SK-N-SH (cell line): ENCODE measurements around the gene TTC38. TPM values are rescaled to one million over a fixed set of nuclear protein-coding genes. Genes with fewer than 3 reads are reported as not detected.

Experiments
- CTCF ChIA-PET: fragments of 300-600, 350-600 bp; formaldehyde crosslinking; extraction: SDS; loops from one replicate; lab custom pipeline; 2021; lab: Yijun Ruan, JAX
- POLR2A ChIA-PET: fragments of 350-600 bp; sonication (Branson Sonifier 250); formaldehyde crosslinking; extraction: SDS; loops from one replicate; lab custom pipeline; 2020; ENCODE audit warnings: antibody characterized with exemption, inconsistent platforms; lab: Yijun Ruan, JAX
- DNase-seq: peaks from one replicate; pipeline ENCODE4 v3.0.0; 2012
- H2AFZ ChIP-seq: fragments of 200-600 bp; sonication (generic); 2 replicates; pipeline ENCODE4 v1.8.1; 2016; ENCODE audit warnings: antibody characterized with exemption, mild to moderate bottlenecking, low read depth
- H3F3A ChIP-seq: fragments of 200-600 bp; sonication (generic); replicated peaks from 2 replicates; pipeline ENCODE3; 2016; ENCODE audit warnings: antibody characterized with exemption, mild to moderate bottlenecking; ENCODE audit not compliant: insufficient read depth
- H3K27ac ChIP-seq, 2 experiments: fragments of 200-500 bp in 1 of 2; fragments of 200-600 bp in 1 of 2; sonication (Bioruptor generic) in 1 of 2; sonication (generic), shearing (Covaris generic) in 1 of 2; 2 replicates each; pipeline versions ENCODE4 v1.5.1 to v1.6.1; 2014 to 2016; ENCODE audit warnings: low read depth in 2 of 2, inconsistent platforms in 1 of 2, low read length in 1 of 2, mild to moderate bottlenecking in 1 of 2, mixed read lengths in 1 of 2
- H3K27me3 ChIP-seq: fragments of 200-600 bp; sonication (generic), shearing (Covaris generic); 2 replicates; pipeline ENCODE4 v1.6.1; 2016; ENCODE audit warnings: mixed run types; ENCODE audit not compliant: insufficient read depth
- H3K36me3 ChIP-seq, 2 experiments: fragments of 200-500 bp in 1 of 2; fragments of 200-600 bp in 1 of 2; sonication (Bioruptor generic) in 1 of 2; sonication (generic) in 1 of 2; replicated peaks in 1 of 2; 2 replicates each; pipeline versions ENCODE3 to v1.5.1; 2014 to 2016; ENCODE audit warnings: low read length in 1 of 2, mild to moderate bottlenecking in 1 of 2; ENCODE audit not compliant: insufficient read depth in 2 of 2, control insufficient read depth in 1 of 2
- H3K4me1 ChIP-seq, 2 experiments: fragments of 200-500 bp in 1 of 2; fragments of 200-600 bp in 1 of 2; sonication (Bioruptor generic) in 1 of 2; sonication (generic), shearing (Covaris generic) in 1 of 2; 2 replicates each; pipeline versions ENCODE4 v1.5.1 to v1.6.1; 2014 to 2016; ENCODE audit warnings: low read depth in 1 of 2, low read length in 1 of 2, mixed run types in 1 of 2; ENCODE audit not compliant: insufficient read depth in 2 of 2, control insufficient read depth in 1 of 2
- H3K4me2 ChIP-seq: fragments of 200-600 bp; sonication (generic), shearing (Covaris generic); 2 replicates; pipeline ENCODE4 v1.6.1; 2017; ENCODE audit warnings: mixed run types
- H3K4me3 ChIP-seq, 2 experiments: fragments of 200-500 bp in 1 of 2; fragments of 200-600 bp in 1 of 2; sonication (Bioruptor generic) in 1 of 2; sonication (generic), shearing (Covaris generic) in 1 of 2; 2 replicates each; pipeline versions ENCODE4 v1.5.1 to v1.8.1; 2014 to 2016; ENCODE audit warnings: low read depth in 2 of 2, inconsistent platforms in 1 of 2, low read length in 1 of 2, mild to moderate bottlenecking in 1 of 2, mixed read lengths in 1 of 2, moderate library complexity in 1 of 2
- H3K79me2 ChIP-seq: fragments of 200-600 bp; sonication (generic); 2 replicates; pipeline ENCODE4 v1.8.1; 2017; ENCODE audit warnings: mild to moderate bottlenecking; ENCODE audit not compliant: insufficient read depth
- H3K9ac ChIP-seq: fragments of 200-600 bp; sonication (generic); 2 replicates; pipeline ENCODE4 v1.6.1; 2017; ENCODE audit warnings: mixed run types
- H3K9me2 ChIP-seq: fragments of 200-600 bp; sonication (generic); 2 replicates; pipeline ENCODE4 v1.6.1; 2017; ENCODE audit warnings: mixed run types
- H3K9me3 ChIP-seq: fragments of 200-600 bp; sonication (generic); 2 replicates; pipeline ENCODE4 v1.6.1; 2017; ENCODE audit warnings: mixed run types, mild to moderate bottlenecking, moderate library complexity
- H4K20me1 ChIP-seq: fragments of 200-600 bp; sonication (generic); 2 replicates; pipeline ENCODE4 v1.6.1; 2017; ENCODE audit warnings: mild to moderate bottlenecking, mixed run types; ENCODE audit not compliant: insufficient read depth
- CHD2 ChIP-seq: fragments of 150-350 bp; IDR thresholded peaks from 2 replicates; pipeline ENCODE4 v1.6.1; 2018; ENCODE audit warnings: low read length; ENCODE audit not compliant: partially characterized antibody
- ELF1 ChIP-seq: IDR thresholded peaks from 2 replicates; pipeline ENCODE4 v1.4.0; 2012
- FOSL2 ChIP-seq: IDR thresholded peaks from 2 replicates; pipeline ENCODE4 v1.4.0; 2012; ENCODE audit warnings: low read depth, mild to moderate bottlenecking, moderate library complexity, borderline replicate concordance
- FOXJ3 ChIP-seq: sonication (generic); formaldehyde crosslinking; IDR thresholded peaks from 2 replicates; pipeline ENCODE4 v1.5.1; 2020; ENCODE audit warnings: mild to moderate bottlenecking, missing genetic modification reagents
- FOXM1 ChIP-seq: IDR thresholded peaks from 2 replicates; pipeline ENCODE4 v1.4.0; 2012; ENCODE audit warnings: low read depth, mild to moderate bottlenecking
- GATA2 ChIP-seq: sonication (generic); formaldehyde crosslinking; IDR thresholded peaks from 2 replicates; pipeline ENCODE4 v1.5.0; 2020; ENCODE audit warnings: mild to moderate bottlenecking, missing genetic modification reagents
- MEF2A ChIP-seq: IDR thresholded peaks from 2 replicates; pipeline ENCODE4 v1.4.0; 2012; ENCODE audit warnings: low read depth, borderline replicate concordance
- MXI1 ChIP-seq: IDR thresholded peaks from 2 replicates; pipeline ENCODE4 v1.6.1; 2012; ENCODE audit warnings: mild to moderate bottlenecking, low read depth, low read length, improper control_type of control experiment
- NFIC ChIP-seq: IDR thresholded peaks from 2 replicates; pipeline ENCODE4 v1.4.0; 2012; ENCODE audit warnings: borderline replicate concordance
- RXRA ChIP-seq: IDR thresholded peaks from 2 replicates; pipeline ENCODE4 v1.4.0; 2012; ENCODE audit warnings: low read depth, mild to moderate bottlenecking, borderline replicate concordance
- TAF1 ChIP-seq: IDR thresholded peaks from 2 replicates; pipeline ENCODE4 v1.6.1; 2012; ENCODE audit warnings: low read depth, mild to moderate bottlenecking, low read length, moderate library complexity, borderline replicate concordance
- TCF12 ChIP-seq: IDR thresholded peaks from 2 replicates; pipeline ENCODE4 v1.4.0; 2012
- TEAD4 ChIP-seq: IDR thresholded peaks from 2 replicates; pipeline ENCODE4 v1.4.0; 2012; ENCODE audit warnings: mild to moderate bottlenecking, borderline replicate concordance; ENCODE audit not compliant: insufficient read depth
- WGBS: methylation state at CpG from one replicate; pipeline ENCODE4 v1.1.6; 2017; ENCODE audit warnings: low lambda C conversion rate; 5-methylcytosine and 5-hydroxymethylcytosine counted together
- polyA plus RNA-seq, 3 experiments: library from polyadenylated mRNA; depleted of rRNA; stranded (reverse); fragments of >200 nt; gene quantifications; 2 replicates each; pipeline ENCODE4 v1.2.3, GENCODE V29; 2012
- TF ChIP-seq, protein P1 (sequence below): IDR thresholded peaks from 2 replicates; pipeline ENCODE4 v1.4.0; 2012; ENCODE audit warnings: low read depth, borderline replicate concordance
- TF ChIP-seq, protein P2 (sequence below): IDR thresholded peaks from 2 replicates; pipeline ENCODE4 v1.4.0; 2012; ENCODE audit warnings: low read depth, borderline replicate concordance
- TF ChIP-seq, protein P3 (sequence below): IDR thresholded peaks from 2 replicates; pipeline ENCODE4 v1.4.0; 2012; ENCODE audit warnings: low read depth
- TF ChIP-seq, protein P4 (sequence below): IDR thresholded peaks from 2 replicates; pipeline ENCODE4; 2012

The TTC38 gene
- polyA plus RNA-seq, 1 of the 3 experiments (the other 2 are of a cell fraction), result 24.0 TPM

DNA sequence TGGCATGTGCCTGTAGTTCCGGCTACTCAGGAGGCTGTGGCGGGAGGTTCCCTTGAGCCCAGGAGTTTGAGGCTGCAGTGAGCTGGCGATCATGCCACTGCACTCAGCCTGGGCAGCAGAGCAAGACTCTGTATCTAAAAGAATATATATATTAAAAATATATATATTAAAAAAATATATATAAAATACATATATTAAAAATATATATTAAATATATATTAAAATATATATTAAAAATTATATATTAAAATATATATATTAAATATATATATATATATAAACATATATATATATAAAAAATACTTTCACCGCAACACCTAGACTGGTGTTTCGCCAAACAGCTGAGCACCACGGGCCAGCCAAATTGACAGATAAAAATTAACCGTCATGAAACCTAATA is 8.8 kb downstream of the TTC38 start:
- H4K20me1 ChIP-seq, result no peaks in the 10 kb centered on the region
- H3K4me3 ChIP-seq, result no peak overlapping the region
- no peaks in the 10 kb centered on the region for H3K27me3 ChIP-seq
- ChIA-PET CTCF (interaction anchor here (0.8 kb wide), 1 partner anchor 8 kb away, joined by 3 read pairs; no protein-coding TSS in a partner anchor), POLR2A (no interaction called here)
- H3K9ac ChIP-seq, result no peak overlapping the region
- peaks cover 3% of the 10 kb centered on the region for H3F3A ChIP-seq
- H3K4me1 ChIP-seq, result no peaks in the 10 kb centered on the region
- no peak overlapping the region for H3K4me2 ChIP-seq
- H3K79me2 ChIP-seq, result 0 out of 2 replicates have a peak, but pooled peaks cover under 1% of the 10 kb centered on the region
- H3K36me3 ChIP-seq, result peaks cover 27 to 75% of the 10 kb centered on the region in 2 experiments
- TF ChIP-seq CHD2 (no peak), FOXJ3 (CRISPR knock-in tag) (no peak), MXI1 (no peak), GATA2 (CRISPR knock-in tag) (no peak), FOXM1 (no peak), FOSL2 (no peak)
- TF ChIP-seq, protein P1, sequence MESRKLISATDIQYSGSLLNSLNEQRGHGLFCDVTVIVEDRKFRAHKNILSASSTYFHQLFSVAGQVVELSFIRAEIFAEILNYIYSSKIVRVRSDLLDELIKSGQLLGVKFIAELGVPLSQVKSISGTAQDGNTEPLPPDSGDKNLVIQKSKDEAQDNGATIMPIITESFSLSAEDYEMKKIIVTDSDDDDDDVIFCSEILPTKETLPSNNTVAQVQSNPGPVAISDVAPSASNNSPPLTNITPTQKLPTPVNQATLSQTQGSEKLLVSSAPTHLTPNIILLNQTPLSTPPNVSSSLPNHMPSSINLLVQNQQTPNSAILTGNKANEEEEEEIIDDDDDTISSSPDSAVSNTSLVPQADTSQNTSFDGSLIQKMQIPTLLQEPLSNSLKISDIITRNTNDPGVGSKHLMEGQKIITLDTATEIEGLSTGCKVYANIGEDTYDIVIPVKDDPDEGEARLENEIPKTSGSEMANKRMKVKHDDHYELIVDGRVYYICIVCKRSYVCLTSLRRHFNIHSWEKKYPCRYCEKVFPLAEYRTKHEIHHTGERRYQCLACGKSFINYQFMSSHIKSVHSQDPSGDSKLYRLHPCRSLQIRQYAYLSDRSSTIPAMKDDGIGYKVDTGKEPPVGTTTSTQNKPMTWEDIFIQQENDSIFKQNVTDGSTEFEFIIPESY, result no peak
- H3K9me2 ChIP-seq, result no peaks in the 10 kb centered on the region
- no peak for DNase-seq
- no peaks in the 10 kb centered on the region for H3K9me3 ChIP-seq
- no peak overlapping the region for H3K27ac ChIP-seq
- over 99% methylated on average over 7 of the region's 7 CpGs for WGBS
- no peak overlapping the region for H2AFZ ChIP-seq

DNA sequence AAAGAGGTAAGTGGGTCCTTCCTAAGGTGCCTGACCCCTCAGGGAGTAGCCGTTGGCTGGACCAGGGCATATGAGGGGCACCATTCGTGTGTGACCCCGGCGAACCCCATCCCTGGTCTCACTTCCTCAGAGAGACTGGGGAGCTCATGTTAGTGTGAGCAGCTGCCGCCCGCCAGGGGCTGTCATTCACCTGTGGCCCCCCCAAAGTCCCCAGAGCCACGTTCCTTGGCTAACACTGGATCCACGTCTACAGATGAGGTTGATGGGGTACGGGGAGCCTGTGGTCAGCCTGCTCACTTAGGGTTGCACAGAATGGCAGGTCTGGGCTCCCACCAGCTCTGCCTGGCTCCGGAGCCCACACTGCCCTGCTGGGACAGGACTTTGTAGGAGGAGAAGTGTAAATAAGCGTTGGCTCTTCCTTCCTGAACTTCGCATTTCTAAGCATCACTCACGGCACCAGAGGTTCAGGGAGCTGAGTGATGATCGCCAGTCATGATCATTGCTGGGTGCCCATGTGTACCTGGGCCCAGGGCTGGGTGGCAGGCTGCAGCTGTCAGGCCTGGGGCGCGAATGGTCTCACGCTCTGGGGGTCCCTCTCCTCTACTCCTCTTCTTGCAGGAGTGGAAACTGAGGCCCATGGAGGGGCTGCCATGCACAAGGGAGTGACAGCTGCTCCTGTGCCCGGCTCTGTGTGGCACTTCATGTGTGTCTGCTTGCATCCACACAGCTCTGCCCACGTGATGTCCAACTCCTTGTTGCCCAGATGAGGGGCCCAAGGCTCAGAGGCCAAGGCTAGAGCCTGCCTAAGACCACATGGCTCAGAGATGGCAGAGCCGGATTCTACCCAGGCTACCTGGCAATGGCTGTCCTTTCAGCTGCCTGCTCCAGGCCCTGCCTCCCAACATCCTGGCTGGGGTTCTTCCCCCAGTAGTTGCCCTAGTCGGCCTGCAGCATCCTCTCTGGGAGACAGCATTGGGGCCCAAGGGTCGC is 11.1 kb downstream of the TTC38 start:
- WGBS, result 91% methylated on average over 8 of the region's 22 CpGs
- H3K9ac ChIP-seq, result no peak overlapping the region
- no peak overlapping the region for H2AFZ ChIP-seq
- H3K4me1 ChIP-seq, result no peaks in the 10 kb centered on the region
- H3F3A ChIP-seq, result peaks cover 3% of the 10 kb centered on the region
- ChIA-PET POLR2A (no interaction called here), CTCF (interaction anchor here (0.7 to 1.0 kb wide), 3 partner anchors 29 to 226 kb away, joined by 3 read pairs; partner anchors contain the start of gene CDPF1)
- no peaks in the 10 kb centered on the region for H3K27me3 ChIP-seq
- no peaks in the 10 kb centered on the region for H3K79me2 ChIP-seq
- no peaks in the 10 kb centered on the region for H3K9me3 ChIP-seq
- TF ChIP-seq, protein P2, sequence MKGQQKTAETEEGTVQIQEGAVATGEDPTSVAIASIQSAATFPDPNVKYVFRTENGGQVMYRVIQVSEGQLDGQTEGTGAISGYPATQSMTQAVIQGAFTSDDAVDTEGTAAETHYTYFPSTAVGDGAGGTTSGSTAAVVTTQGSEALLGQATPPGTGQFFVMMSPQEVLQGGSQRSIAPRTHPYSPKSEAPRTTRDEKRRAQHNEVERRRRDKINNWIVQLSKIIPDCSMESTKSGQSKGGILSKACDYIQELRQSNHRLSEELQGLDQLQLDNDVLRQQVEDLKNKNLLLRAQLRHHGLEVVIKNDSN, result no peak
- TF ChIP-seq, protein P3, sequence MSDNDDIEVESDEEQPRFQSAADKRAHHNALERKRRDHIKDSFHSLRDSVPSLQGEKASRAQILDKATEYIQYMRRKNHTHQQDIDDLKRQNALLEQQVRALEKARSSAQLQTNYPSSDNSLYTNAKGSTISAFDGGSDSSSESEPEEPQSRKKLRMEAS, result no peak
- TF ChIP-seq, protein P4, sequence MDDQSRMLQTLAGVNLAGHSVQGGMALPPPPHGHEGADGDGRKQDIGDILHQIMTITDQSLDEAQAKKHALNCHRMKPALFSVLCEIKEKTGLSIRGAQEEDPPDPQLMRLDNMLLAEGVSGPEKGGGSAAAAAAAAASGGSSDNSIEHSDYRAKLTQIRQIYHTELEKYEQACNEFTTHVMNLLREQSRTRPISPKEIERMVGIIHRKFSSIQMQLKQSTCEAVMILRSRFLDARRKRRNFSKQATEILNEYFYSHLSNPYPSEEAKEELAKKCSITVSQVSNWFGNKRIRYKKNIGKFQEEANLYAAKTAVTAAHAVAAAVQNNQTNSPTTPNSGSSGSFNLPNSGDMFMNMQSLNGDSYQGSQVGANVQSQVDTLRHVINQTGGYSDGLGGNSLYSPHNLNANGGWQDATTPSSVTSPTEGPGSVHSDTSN, result no peak
- TF ChIP-seq TAF1 (no peak), RXRA (no peak), MEF2A (no peak), MXI1 (no peak), TCF12 (no peak), FOSL2 (no peak), ELF1 (no peak), TEAD4 (no peak), NFIC (no peak)
- H3K27ac ChIP-seq, result no peak overlapping the region
- no peaks in the 10 kb centered on the region for H4K20me1 ChIP-seq
- DNase-seq, result no peak
- H3K9me2 ChIP-seq, result no peaks in the 10 kb centered on the region
- no peak overlapping the region for H3K4me3 ChIP-seq
- no peak overlapping the region for H3K4me2 ChIP-seq
- peaks cover 33 to 69% of the 10 kb centered on the region in 2 experiments for H3K36me3 ChIP-seq
